HG03135 (cell line): Measurements from ENCODE around the gene NRG2.

Experiments
- ATAC-seq: cut with Tn5 transposase; IDR thresholded peaks from one replicate; pipeline ENCODE4 v1.9.1; 2021; ENCODE audit warnings: mild to moderate bottlenecking, moderate library complexity; ENCODE audit not compliant: unreplicated experiment

Gene NRG2

GRCh38 chr5:139885857-139886208, 157.3 kb downstream of the NRG2 start:
- no peak for ATAC-seq

DNA sequence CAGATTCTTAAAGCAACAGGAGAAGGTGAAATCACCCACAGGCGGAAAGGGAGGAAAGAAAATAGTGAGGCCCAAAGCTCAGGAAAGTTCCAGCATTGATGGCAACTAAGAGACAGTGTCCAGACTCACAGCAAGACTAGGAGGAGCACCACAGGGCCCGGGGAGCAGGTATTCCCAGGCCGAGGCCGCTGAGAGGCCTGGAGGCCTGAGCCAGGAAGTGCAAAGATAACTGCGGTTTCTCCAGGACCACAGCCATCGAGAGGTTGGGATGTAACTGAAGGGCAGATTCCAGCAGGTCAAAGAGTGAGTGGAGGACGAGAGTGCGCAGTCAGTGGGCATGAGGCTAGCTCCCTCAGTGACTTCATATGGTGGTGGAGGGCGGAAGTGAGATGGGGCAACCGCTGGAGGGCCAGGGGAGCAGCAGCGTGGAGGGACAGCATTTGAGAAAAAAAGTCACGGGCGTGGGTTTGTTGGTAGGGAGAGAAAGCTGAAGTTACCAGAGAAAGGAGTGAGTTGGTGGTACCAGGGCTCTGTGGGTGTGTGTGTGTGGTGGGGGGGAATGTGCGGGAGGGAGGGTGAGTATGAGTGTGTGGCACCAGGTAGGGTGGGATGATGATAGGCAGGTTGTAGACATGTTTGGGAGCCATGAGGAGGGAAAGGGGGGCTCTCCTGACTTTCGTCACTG, 157.8 kb downstream of the NRG2 start:
- no peak for ATAC-seq

- ATAC-seq = no peak
These were observed 158.4 kb downstream of the NRG2 start for GRCh38 chr5:139884734-139885133.

- no peak for ATAC-seq
These were observed 159.0 kb downstream of the NRG2 start for GRCh38 chr5:139884144-139884543.

DNA sequence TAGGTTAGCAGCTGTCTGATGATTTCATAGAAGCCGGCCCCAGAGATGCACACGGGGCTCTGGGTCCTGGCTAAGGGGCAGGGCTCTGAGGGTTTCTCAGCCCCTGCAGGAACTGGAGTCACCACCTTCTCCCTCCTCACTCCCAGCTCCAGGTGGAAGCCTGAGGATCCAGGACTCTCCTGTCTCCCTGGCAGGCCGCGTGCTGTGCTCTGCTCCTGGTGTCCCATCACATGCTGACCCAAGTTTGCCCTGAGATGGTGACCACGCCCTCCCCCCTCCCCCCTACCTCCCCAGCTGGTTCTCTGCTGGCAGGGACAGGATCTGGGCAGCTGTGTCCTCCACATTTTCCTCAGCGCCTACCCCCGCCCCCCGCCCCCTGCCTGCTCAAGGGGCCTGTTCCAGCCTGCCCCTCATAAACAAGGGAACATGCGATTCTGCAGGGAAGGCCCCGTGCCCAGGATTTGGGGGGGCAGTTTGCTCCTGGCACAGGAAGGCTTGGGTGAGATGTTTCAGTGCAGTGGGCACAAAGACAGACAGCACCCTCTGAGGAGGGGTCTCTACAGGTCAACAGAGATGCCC, 160.0 kb downstream of the NRG2 start:
- no peak for ATAC-seq

DNA sequence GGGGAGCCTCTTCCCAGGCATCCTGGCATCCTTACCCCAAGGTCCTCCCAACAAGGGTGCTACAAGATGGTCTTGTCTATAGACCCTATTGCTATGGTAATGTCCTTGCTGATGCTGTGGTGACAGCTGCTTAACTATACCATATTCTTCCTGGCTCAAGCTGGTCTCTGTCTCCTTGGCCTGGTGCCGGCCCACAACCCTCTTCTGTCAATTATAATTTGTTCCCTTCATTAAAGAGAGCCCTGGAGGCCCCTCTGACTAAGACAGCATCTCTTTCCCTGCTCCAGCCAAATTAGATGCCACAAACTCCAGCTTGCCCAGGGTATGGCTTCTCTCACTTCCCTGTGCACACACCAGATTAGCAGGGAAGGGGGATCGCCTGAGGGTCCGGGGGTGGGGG, 160.8 kb downstream of the NRG2 start:
- ATAC-seq = no peak

DNA sequence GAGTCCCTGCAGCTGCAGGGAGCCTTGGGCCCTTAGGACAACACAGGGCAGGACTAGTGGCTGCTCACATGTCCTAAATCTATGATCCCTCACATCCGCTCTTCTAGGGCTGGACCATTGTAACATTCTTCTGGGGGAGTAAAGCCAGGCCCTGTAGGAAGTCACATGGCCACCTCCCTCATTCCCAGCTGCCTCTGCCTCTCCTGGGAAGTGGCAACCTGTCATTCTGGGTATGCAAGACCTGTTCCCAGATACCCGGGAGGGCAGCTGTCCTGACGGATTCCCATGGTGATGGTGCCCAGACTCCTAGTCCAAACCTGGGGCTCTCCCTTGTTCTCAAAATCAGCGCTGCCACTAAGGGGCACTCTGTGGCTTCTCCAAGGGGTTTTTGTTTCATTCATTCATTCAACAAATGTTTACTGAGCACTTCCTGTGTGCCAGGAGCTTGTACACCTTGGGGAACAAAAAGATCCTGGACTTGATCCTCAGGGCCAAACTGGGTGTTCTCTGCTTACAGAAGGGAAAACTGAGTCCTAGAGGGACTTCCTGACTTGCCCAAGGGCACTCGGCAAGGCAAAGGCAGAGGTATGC, 161.9 kb downstream of the NRG2 start:
- ATAC-seq = no peak

DNA sequence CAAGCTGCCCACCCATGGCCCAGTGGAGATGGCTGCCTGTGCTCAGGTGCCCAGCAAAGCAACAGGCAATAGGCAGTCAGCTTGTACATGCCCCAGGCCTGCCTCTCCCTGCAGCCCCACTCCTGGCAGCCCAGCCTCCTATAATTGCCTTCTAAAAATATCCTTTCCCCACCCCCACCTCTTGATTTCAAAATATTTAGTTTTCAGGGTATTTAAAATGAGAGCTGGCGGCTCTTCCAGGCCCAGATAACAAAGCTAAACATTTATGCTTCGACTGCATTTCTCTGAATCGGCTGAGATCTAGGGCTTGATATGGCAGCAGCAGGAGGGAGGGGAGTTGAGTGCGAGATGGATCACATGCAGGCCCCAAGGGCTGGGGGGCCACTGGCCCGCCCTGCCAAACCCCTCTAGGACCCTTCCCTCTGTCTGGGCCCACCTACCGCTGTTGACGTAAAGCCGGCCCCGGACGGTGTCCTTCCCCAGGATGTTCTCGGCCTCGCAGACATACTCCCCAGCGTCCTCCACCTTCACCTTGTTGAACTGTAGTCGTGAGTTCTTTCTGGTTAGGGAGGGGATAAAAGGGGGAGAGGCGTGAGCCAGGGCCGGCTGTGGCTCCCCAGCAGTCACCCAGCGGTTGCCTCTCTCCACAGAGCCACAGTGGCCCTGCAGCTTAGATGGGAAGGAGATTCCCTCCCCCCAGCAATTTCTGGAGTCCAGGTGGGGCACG, 162.5 kb downstream of the NRG2 start:
- ATAC-seq = no peak

- ATAC-seq = no peak
These were observed 165.0 kb downstream of the NRG2 start for GRCh38 chr5:139878093-139878492.

- ATAC-seq = no peak
These were observed 165.9 kb downstream of the NRG2 start for GRCh38 chr5:139877129-139877597.

DNA sequence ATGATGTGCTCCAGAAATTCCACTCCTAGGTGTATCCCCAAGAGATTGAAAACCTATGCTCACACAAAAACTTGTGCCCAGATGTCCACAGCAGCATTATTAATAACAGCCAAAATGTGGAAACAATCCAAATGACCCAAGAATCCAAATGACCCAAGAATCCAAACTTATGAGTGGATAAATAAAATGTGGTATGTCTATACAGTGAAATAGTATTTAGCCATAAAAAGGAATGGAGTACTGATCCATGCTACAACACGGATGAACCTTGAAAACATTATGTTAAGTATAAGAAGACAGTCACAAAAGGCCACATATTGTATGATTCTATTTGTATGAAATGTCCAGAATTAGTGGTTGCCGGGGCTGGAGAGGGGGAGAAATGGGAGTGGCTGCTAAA, 167.1 kb downstream of the NRG2 start:
- no peak for ATAC-seq

GRCh38 chr5:139872851-139873794, 170.0 kb downstream of the NRG2 start:
- no peak for ATAC-seq

GRCh38 chr5:139872052-139872766, 170.9 kb downstream of the NRG2 start:
- ATAC-seq = no peak

DNA sequence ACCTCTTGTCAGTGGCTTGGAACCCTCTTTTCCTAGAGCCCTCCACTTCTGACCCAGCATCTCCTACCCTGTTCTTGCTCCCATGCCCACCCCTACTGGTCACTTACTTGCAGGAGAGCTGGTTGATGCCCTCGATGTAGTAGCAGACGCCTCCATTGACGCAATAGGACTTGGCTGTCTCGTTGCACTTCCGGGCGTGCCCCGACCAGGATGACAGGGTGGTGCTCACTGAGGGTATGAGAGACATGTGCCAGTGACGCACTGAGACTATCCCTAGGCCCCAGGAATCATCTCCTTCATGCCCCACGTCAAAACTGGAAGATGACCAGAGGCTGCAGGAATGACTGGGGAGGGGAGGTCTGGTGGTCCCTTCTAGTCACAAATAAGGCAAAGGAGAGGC, 171.5 kb downstream of the NRG2 start:
- ATAC-seq = no peak

GRCh38 chr5:139870677-139871076, 172.4 kb downstream of the NRG2 start:
- no peak for ATAC-seq

DNA sequence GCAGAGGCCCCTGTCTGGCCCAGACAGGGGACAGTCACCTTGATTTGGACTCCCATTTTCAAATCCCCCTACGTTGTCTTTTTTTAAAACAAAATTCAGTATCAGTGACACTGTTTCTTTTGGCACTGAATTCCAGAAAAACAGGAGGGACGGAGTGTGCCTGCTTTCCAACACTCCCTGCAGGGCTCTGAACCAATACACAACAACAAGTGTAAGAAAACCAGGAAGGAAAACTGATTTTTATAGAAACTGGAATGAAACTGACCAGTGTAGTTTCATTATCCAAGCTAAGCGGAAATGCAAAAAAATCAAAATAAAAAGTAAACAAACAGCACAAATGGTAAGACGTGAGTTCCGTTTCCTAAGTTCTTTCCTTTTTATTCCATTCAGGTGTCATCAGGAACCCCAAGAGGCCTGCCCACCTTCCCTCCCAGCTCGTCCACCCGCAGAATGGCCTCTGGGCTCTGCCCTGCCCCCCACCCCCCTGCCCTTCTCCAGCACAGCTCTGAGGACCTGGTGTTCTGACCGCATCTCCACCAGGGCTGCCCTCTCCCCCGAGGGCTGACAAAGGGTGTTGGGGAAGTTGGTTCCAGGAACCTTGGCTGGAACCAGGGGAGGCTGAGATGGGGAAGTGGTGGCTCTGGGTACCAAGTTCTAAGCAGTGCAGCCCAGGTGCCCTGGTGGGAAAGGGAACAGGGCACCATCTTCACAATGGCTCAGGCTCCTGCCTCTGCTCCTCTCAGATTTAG, 173.9 kb downstream of the NRG2 start:
- ATAC-seq = no peak

- no peak for ATAC-seq
These were observed 175.5 kb downstream of the NRG2 start for GRCh38 chr5:139867581-139867980.

- ATAC-seq = no peak
These were observed 176.0 kb downstream of the NRG2 start for GRCh38 chr5:139867109-139867508.

DNA sequence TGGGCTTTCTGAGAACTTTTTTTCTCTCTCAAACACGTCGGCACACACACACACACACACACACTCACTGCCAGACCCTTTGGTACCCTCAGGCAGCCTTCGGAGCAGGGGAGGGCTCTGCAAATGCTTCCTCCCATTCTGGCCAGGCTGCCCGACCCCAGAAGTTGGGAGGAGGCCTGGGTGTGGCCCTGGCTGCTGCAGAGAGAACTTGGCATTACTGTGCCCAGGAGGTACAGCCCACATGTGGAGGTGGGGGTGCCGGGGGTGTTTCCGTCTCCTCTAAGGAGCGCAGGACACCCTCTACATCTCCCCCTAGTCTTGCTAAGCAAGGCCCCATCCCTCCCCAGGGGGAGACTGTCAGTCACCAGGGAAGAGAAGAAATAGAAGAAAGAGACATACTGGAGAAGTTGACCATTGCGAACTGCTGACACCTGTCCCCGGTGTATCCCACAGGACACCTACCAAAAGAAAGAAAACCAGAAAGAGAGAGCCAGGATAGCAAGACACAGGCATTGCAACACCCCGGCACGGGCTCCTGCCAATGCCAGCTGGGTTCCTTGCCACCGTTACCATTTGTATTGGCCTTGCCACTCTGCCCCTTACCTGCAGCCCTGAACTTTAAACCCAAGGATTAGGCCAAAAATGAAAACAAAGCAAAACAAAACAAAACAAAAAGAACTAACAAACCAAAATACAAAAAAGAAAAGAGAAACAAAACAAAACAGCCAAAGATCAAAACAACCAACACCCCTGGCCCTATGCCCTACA, 178.2 kb downstream of the NRG2 start:
- no peak for ATAC-seq
